Breast epithelium (tissue), 3 donors: ENCODE data around the gene DSCAML1.

Experiments
- POLR2A ChIP-seq: fragments of 450-650 bp; IDR thresholded peaks from one replicate; pipeline ENCODE4 v1.6.1; 2016; ENCODE audit warnings: antibody characterized with exemption, mild to moderate bottlenecking, moderate library complexity
- POLR2AphosphoS5 ChIP-seq, 3 donors: sonication (generic); formaldehyde crosslinking; IDR thresholded peaks; one replicate each; pipeline ENCODE4 v1.6.1; 2017; ENCODE audit warnings: antibody characterized with exemption in 3 of 3
- TF ChIP-seq, protein P1 (sequence below), 3 donors: fragments of 450-650 bp; IDR thresholded peaks; one replicate each; pipeline ENCODE4 v1.5.1; 2016 to 2017; ENCODE audit warnings: antibody characterized with exemption in 3 of 3, mild to moderate bottlenecking in 3 of 3, moderate library complexity in 3 of 3

DNA sequence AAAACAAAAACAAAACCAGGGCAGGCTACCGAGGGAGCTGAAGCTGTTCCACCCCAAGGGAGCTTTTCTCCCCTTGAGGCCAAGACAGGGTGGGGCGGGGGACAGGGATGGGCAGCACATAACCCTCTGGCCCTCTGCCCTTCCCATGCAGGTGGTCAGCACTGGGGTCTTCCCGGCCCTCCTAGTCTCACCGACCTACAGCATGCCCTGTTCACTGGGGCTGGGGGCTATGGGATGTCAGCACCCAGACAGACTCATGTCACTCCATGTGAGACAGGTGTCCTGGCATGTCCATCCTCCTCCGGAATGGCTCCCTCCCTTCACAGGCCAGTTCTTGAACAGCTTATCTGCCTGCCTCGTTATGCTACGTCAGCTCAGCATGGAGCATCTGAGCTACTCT is 51.7 kb downstream of the DSCAML1 start:
- TF ChIP-seq, protein P1, sequence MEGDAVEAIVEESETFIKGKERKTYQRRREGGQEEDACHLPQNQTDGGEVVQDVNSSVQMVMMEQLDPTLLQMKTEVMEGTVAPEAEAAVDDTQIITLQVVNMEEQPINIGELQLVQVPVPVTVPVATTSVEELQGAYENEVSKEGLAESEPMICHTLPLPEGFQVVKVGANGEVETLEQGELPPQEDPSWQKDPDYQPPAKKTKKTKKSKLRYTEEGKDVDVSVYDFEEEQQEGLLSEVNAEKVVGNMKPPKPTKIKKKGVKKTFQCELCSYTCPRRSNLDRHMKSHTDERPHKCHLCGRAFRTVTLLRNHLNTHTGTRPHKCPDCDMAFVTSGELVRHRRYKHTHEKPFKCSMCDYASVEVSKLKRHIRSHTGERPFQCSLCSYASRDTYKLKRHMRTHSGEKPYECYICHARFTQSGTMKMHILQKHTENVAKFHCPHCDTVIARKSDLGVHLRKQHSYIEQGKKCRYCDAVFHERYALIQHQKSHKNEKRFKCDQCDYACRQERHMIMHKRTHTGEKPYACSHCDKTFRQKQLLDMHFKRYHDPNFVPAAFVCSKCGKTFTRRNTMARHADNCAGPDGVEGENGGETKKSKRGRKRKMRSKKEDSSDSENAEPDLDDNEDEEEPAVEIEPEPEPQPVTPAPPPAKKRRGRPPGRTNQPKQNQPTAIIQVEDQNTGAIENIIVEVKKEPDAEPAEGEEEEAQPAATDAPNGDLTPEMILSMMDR (IDR thresholded peaks at IDR 0.05): no peak
- TF ChIP-seq POLR2A (no peak), POLR2AphosphoS5 (IDR thresholded peaks at IDR 0.05) (no peak)
